Karpas-422 (cell line): Measurements from ENCODE around the gene LKAAEAR1. TPM values are rescaled to one million over a fixed set of nuclear protein-coding genes. Genes with fewer than 3 reads are reported as not detected.

Experiments
- DNase-seq: peaks from one replicate; pipeline ENCODE4 v3.0.0-alpha.2; 2015
- H2AFZ ChIP-seq: fragments of 200-600 bp; sonication (generic); 2 replicates; pipeline ENCODE4 v1.6.1; 2014; ENCODE audit warnings: antibody characterized with exemption, low read length, mixed read lengths
- H3K27ac ChIP-seq: fragments of 200-600 bp; sonication (generic); 2 replicates; pipeline ENCODE4 v1.5.1; 2014; ENCODE audit warnings: mild to moderate bottlenecking, low read length, moderate library complexity
- H3K27me3 ChIP-seq: fragments of 200-600 bp; sonication (generic); 2 replicates; pipeline ENCODE4 v1.6.1; 2014; ENCODE audit warnings: low read length, mixed read lengths
- H3K36me3 ChIP-seq: fragments of 200-600 bp; sonication (generic); 2 replicates; pipeline ENCODE4 v1.6.1; 2014; ENCODE audit warnings: low read length, mixed read lengths; ENCODE audit not compliant: insufficient read depth
- H3K4me1 ChIP-seq: fragments of 200-600 bp; sonication (generic); 2 replicates; pipeline ENCODE4 v1.6.1; 2014; ENCODE audit warnings: mild to moderate bottlenecking, low read length, mixed read lengths
- H3K4me2 ChIP-seq: fragments of 200-600 bp; sonication (generic); 2 replicates; pipeline ENCODE4 v1.6.1; 2014; ENCODE audit warnings: low read length, low read depth, mild to moderate bottlenecking; ENCODE audit not compliant: poor library complexity, severe bottlenecking
- H3K4me3 ChIP-seq: fragments of 200-600 bp; sonication (generic); 2 replicates; pipeline ENCODE4 v1.5.1; 2014; ENCODE audit warnings: mild to moderate bottlenecking, antibody characterized with exemption, low read length, mixed read lengths
- H3K79me2 ChIP-seq: fragments of 200-600 bp; sonication (generic); 2 replicates; pipeline ENCODE4 v1.6.1; 2014; ENCODE audit warnings: mild to moderate bottlenecking, low read length, mixed read lengths
- H3K9ac ChIP-seq: fragments of 200-600 bp; sonication (generic); 2 replicates; pipeline ENCODE4 v1.6.0; 2014; ENCODE audit warnings: low read length
- H3K9me2 ChIP-seq: fragments of 200-600 bp; sonication (generic), shearing (Covaris generic); replicated peaks from 2 replicates; pipeline ENCODE4 v1.6.0; 2014; ENCODE audit warnings: mild to moderate bottlenecking, low read length, moderate library complexity; ENCODE audit not compliant: insufficient read depth
- H3K9me3 ChIP-seq: fragments of 300-700, 200-600 bp; sonication (generic); 2 replicates; pipeline ENCODE4 v1.6.1; 2014; ENCODE audit warnings: low read length, mixed read lengths
- H4K20me1 ChIP-seq: fragments of 200-600 bp; sonication (generic); 2 replicates; pipeline ENCODE4 v1.6.1; 2014; ENCODE audit warnings: mild to moderate bottlenecking, antibody characterized with exemption, low read length, low read depth; ENCODE audit not compliant: insufficient read depth
- total RNA-seq: library from RNA; depleted of rRNA; stranded (reverse); fragments of >200 nt; shearing (Covaris generic); gene quantifications from 2 replicates; pipeline ENCODE4 v1.2.3, GENCODE V29; 2014; ENCODE audit warnings: low replicate concordance

Gene LKAAEAR1
- total RNA-seq, 1 experiment from 2014 or later, result not detected

DNA sequence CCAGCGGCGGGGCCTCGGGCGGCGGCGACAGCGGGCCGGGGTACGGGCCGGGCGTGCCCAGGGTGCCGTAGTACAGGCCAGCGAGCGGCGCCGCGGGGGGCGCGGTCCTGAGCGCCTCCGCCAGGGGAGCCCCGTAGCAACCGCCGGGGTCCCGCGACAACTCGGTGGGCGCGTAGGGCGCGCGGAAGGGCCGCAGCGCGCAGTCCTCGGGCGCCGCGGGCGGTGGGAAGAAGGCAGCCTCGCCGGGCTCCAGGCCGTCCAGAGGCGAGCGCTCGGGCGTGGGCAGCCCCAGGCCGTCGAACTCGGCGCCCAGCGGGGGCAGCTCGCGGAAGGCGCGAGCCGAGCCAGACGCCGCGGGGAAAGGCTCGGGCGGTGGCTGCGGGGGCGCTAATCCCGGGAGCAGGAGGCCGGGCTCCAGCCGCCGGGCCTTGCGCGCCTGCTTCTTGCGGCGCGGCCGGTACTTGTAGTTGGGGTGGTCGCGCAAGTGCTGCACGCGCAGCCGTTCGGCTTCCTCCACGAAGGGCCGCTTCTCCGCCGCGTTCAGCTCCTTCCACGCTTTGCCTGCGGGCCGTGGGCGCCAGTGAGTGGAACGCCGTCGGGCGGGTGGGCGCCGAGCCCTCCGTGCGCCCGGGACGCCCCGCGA lies 35.7 kb downstream of the LKAAEAR1 start:
- Histone ChIP-seq H3K9me3 (no peaks in the 10 kb centered on the region), H3K4me1 (peaks cover 16% of the 10 kb centered on the region), H3K9me2 (no peaks in the 10 kb centered on the region), H3K79me2 (no peaks in the 10 kb centered on the region), H3K4me3 (no peak overlapping the region), H3K4me2 (no peak overlapping the region), H3K27ac (no peak overlapping the region), H2AFZ (no peak overlapping the region), H3K27me3 (no peaks in the 10 kb centered on the region), H4K20me1 (no peaks in the 10 kb centered on the region; the same call in 1 of the 2 replicates), H3K9ac (no peak overlapping the region), H3K36me3 (no peaks in the 10 kb centered on the region)
- no peak for DNase-seq

DNA sequence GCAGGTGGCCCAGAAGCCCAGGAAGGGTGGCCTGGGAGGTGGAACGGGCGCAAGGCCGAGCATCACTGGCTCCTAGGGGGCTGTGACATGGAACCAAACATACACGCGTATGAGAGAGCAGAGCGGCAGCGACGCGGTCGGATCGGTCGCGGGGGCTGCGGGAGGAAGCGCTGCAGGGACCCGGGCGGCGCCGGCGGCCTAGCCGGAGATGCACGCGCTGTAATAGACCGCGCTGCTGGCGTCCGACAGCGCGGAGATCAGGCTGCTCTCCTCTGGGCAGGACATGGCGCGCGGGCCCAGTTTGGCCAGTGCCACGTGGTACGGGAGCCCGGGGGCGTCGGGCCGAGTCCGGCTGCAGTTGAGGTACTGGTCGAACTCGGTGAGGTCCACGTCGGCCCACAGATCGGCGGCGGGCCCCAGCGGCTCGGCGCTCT lies 36.2 kb downstream of the LKAAEAR1 start:
- Histone ChIP-seq H3K9me3 (no peaks in the 10 kb centered on the region), H3K4me3 (no peak overlapping the region), H3K4me2 (no peak overlapping the region), H3K36me3 (no peaks in the 10 kb centered on the region), H3K4me1 (peaks cover 16% of the 10 kb centered on the region), H2AFZ (no peak overlapping the region), H3K9me2 (no peaks in the 10 kb centered on the region), H3K27me3 (no peaks in the 10 kb centered on the region), H3K9ac (no peak overlapping the region), H3K27ac (no peak overlapping the region), H3K79me2 (no peaks in the 10 kb centered on the region), H4K20me1 (no peaks in the 10 kb centered on the region; the same call in 1 of the 2 replicates)
- no peak for DNase-seq

DNA sequence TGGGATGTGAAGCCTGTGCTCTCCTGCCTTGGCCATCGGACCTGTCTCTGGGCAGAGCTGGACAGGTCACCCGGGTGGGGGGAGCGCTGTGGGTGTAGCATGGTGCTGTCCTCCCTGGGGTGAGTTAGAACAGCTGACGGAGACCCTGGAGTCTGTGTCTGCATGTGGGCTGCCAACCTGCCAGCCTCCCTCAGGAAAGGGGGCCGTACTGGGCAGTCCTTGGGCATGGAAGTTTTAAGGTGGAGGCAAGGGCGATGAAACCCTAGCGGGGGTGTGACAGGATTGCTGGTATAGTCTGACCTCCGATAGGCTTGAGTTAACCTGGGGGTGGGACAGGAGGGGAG lies 37.2 kb downstream of the LKAAEAR1 start:
- H3K27me3 ChIP-seq, result no peaks in the 10 kb centered on the region
- H3K4me3 ChIP-seq, result no peak overlapping the region
- H3K9me2 ChIP-seq, result no peaks in the 10 kb centered on the region
- no peak overlapping the region for H2AFZ ChIP-seq
- no peak for DNase-seq
- no peaks in the 10 kb centered on the region for H3K36me3 ChIP-seq
- no peak overlapping the region for H3K9ac ChIP-seq
- no peak overlapping the region for H3K4me2 ChIP-seq
- no peak overlapping the region for H3K27ac ChIP-seq
- H3K9me3 ChIP-seq, result no peaks in the 10 kb centered on the region
- H3K4me1 ChIP-seq, result peaks cover 16% of the 10 kb centered on the region
- no peaks in the 10 kb centered on the region for H3K79me2 ChIP-seq
- H4K20me1 ChIP-seq, result no peaks in the 10 kb centered on the region; the same call in 1 of the 2 replicates

DNA sequence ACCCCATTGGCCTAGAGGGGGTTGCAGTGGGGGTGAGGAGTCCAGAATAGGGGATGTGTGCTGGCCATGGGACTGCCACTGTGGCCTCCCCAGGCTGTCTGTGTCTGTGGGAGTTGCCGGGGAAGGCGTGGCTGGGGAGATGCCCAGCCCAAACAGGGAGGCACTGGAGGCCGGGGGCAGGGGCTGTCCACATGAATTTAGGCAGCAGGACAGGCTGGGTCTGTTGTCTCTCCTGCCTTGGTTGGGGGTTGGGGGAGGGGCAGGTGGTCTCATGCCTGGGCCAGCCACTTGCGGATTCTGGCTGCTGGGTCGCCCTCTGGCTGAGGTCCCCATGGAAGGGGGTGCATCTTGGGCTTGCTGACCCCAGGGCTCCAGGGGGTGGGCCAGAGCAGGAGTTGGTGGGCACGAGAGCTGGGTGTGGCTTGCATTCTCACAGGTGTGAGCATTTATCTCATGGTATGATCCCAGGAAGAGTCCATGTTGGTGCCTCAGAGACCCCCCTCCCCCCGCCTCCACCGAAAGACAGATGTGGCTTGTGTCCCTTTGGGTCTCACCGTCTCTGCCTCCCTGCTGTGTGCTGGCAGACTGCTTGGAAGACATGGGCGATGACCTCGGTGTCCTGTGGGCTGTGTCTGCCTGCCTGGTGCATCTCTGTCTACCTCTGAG lies 38.7 kb downstream of the LKAAEAR1 start:
- Histone ChIP-seq H3K9ac (no peak overlapping the region), H3K4me1 (peaks cover 9% of the 10 kb centered on the region), H3K4me2 (no peak overlapping the region), H3K9me3 (no peaks in the 10 kb centered on the region), H3K27ac (no peak overlapping the region), H4K20me1 (no peaks in the 10 kb centered on the region; the same call in 1 of the 2 replicates), H3K27me3 (no peaks in the 10 kb centered on the region), H3K4me3 (no peak overlapping the region), H2AFZ (no peak overlapping the region), H3K36me3 (no peaks in the 10 kb centered on the region), H3K9me2 (no peaks in the 10 kb centered on the region), H3K79me2 (no peaks in the 10 kb centered on the region)
- no peak for DNase-seq

DNA sequence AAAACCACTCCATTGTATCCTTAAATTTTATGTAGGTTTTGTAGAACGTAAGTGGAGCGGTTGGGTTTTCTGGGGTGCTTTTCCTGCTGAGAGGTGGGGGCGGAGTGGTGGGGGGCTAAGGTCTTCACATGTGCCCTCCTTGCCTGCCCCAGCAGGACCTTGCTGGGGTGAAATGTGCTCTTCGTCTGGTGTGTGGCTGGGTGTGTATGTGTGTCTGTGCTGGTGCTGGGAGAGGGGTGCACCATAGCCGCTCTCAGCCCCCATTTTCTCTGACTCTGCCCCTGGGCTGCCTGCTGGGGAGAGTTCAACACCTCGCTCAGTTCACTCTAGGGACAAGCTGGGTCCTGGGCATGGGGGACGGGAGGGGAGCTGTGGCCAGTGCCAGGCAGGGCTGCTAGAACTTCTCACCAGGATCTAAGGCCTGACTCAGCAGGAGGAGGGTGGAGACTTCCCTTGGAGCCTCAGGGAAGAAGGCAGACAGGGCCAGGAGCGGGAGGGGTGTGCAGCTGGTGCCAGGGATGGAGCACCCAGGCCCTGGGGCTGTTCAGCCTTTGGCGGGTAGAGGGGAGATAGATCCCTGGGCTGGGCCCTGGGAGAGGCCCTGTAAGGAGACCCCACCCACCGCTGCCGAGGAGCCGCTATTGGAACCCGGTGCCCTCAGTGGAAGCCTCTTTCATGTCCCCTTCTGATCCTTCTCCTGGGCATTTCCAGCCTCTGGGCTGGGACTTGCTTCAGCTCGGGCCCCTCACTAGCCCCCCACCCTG lies 39.5 kb downstream of the LKAAEAR1 start:
- Histone ChIP-seq H4K20me1 (no peaks in the 10 kb centered on the region; the same call in 1 of the 2 replicates), H3K4me2 (no peak overlapping the region), H3K9ac (no peak overlapping the region), H2AFZ (no peak overlapping the region), H3K36me3 (no peaks in the 10 kb centered on the region), H3K27me3 (no peaks in the 10 kb centered on the region), H3K4me3 (no peak overlapping the region), H3K9me3 (no peaks in the 10 kb centered on the region), H3K4me1 (peaks cover 2% of the 10 kb centered on the region), H3K79me2 (no peaks in the 10 kb centered on the region), H3K27ac (no peak overlapping the region), H3K9me2 (no peaks in the 10 kb centered on the region)
- DNase-seq, result no peak

DNA sequence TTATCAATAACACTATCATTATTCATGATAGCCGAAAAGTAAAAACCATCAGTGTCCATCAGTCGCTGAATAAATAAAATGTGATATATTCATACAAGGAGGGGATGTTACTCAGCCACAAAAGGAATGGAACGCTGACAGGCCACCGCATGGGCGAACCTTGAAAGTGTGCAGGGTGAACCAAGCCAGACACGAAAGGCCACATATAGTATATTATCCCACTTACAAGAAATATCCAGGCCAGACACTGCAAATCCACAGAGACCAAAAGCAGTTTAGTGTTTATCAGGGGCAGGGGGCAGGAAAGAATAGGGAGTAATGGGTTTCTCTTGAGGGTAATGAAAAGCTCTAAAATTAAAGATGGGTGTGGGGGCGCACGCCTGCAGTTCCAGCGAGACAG lies 40.4 kb downstream of the LKAAEAR1 start:
- H3K4me3 ChIP-seq, result no peak overlapping the region
- no peak overlapping the region for H3K27ac ChIP-seq
- H4K20me1 ChIP-seq, result no peaks in the 10 kb centered on the region; the same call in 1 of the 2 replicates
- H2AFZ ChIP-seq, result no peak overlapping the region
- H3K79me2 ChIP-seq, result no peaks in the 10 kb centered on the region
- peaks cover 10% of the 10 kb centered on the region for H3K4me1 ChIP-seq
- no peaks in the 10 kb centered on the region for H3K27me3 ChIP-seq
- no peak overlapping the region for H3K9ac ChIP-seq
- H3K9me3 ChIP-seq, result no peaks in the 10 kb centered on the region
- H3K36me3 ChIP-seq, result no peaks in the 10 kb centered on the region
- no peaks in the 10 kb centered on the region for H3K9me2 ChIP-seq
- H3K4me2 ChIP-seq, result no peak overlapping the region
- DNase-seq, result no peak

DNA sequence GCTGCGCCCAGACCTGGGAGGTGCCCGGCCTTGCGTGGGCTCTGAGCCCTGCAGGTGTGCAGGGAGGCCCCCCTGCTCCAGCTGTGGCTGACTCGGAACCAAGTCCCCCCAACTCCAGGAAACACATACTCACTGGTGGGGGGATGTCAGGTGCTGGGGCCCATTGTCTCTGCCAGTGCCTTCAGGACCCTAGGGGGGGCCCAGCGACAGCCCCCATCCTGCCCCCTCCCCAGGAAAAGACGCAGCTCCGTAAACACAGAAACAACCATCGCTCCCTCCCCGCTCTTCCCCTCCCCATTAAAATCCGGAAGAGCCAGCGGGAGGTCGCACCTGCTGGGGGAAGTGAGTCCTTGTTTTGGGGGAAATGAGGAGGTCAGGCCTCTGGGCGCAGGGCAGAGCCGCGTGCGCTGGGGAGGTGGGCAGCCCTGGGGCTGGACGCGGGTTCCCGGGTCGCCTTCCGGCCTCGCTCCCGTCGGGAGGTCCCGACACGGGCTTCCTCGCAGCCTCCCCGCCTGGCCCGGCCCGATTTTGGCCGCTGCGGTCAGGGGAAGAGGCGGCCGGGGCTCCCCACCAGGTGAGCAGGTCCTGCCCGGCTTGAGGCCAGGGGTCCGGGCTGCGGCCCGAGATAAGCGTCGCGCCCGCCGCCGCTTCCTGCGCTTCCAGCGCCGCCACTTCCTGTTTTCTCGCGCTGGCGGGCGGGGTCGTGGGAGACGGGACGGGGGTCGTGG lies 42.0 kb downstream of the LKAAEAR1 start:
- no peak overlapping the region for H3K27ac ChIP-seq
- no peak for DNase-seq
- H2AFZ ChIP-seq, result no peak overlapping the region
- no peaks in the 10 kb centered on the region for H3K9me3 ChIP-seq
- H3K9ac ChIP-seq, result no peak overlapping the region
- H3K4me3 ChIP-seq, result no peak overlapping the region
- peaks cover 3% of the 10 kb centered on the region; the same call in 1 of the 2 replicates for H4K20me1 ChIP-seq
- no peaks in the 10 kb centered on the region for H3K79me2 ChIP-seq
- H3K4me1 ChIP-seq, result peaks cover 25% of the 10 kb centered on the region
- no peaks in the 10 kb centered on the region for H3K9me2 ChIP-seq
- H3K4me2 ChIP-seq, result no peak overlapping the region
- no peaks in the 10 kb centered on the region for H3K36me3 ChIP-seq
- H3K27me3 ChIP-seq, result no peaks in the 10 kb centered on the region

DNA sequence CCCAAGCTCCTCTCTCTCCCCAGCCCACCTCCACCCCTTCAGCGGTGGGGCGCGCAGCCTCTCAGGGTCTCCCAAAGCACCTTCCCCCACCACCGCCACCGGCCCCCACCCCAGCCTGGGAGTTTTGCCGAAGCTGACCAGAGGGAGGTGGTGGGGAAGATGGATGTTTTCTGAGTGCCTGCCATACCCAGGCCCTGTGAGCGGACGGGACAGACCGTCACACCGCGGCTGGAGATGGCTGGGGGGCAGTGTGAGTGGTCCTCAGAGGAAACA lies 42.5 kb downstream of the LKAAEAR1 start:
- H3K4me2 ChIP-seq, result no peak overlapping the region
- no peaks in the 10 kb centered on the region for H3K9me3 ChIP-seq
- no peaks in the 10 kb centered on the region for H3K36me3 ChIP-seq
- H3K9me2 ChIP-seq, result no peaks in the 10 kb centered on the region
- peaks cover 3% of the 10 kb centered on the region; the same call in 1 of the 2 replicates for H4K20me1 ChIP-seq
- H2AFZ ChIP-seq, result no peak overlapping the region
- peaks cover 30% of the 10 kb centered on the region for H3K4me1 ChIP-seq
- H3K9ac ChIP-seq, result no peak overlapping the region
- no peak overlapping the region for H3K4me3 ChIP-seq
- no peak overlapping the region for H3K27ac ChIP-seq
- H3K79me2 ChIP-seq, result no peaks in the 10 kb centered on the region
- DNase-seq, result no peak
- H3K27me3 ChIP-seq, result no peaks in the 10 kb centered on the region
